ENCODE data around the gene LALBA.
"Not testable (repeated sequence)": the region's sequence is repeated elsewhere in the genome, so short reads cannot be mapped to it uniquely, and the experiment has no call there.

The LALBA gene

DNA sequence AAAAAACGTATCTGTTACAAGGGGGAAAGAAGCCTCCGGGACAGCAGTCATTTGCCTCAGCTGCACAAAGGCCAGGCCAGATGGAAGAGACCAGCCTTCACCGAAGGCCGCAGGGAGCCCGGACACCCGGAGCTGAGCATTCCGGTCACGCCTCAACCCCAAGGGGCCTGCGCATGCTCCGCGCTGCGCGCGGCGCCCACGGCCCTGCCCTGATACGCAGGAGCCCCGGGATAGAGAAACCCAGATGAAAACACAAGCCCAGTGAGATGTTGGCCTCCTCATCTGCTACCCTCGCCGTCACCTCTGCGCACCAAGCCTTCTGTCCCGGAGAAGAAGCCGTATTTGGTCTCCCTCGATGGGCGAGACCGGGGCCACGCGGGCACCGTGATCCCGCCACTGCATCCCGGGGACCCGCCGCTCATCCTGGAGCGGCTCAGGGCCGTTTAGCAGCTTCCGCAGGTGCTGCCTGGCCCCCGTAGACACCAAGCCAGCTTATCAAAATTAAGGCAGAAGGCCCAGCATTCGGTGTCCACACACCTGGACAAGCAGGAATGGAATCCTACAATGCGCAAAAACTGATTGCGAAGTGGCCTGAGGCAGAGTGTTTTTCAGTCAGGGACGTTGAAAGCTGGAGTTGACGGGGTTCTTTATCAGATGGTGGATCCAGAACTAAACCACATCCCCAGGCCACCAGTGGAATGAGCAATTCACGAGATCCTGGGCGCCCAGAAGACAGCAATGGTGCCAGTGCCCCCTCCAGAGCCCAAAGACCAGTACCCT, 41.8 kb downstream of the LALBA start:
- DNase-seq: no peak

- DNase-seq: no peak
Observed at GRCh38 chr12:48525332-48525731, 44.5 kb downstream of the LALBA start, which contains the start of gene OR8S1. Gene OR8S1, plus strand, starts transcription at chr12:48525632. Its CDS starts 0 bp downstream, at chr12:48525632.

GRCh38 chr12:48520381-48520780, 49.5 kb downstream of the LALBA start:
- not testable (repeated sequence) for DNase-seq
